HG02884 (cell line): Measurements from ENCODE around the gene ZDHHC17.
"Not testable (repeated sequence)": the region's sequence is repeated elsewhere in the genome, so short reads cannot be mapped to it uniquely, and the experiment has no call there.

Experiments used
- ATAC-seq: cut with Tn5 transposase; IDR thresholded peaks from one replicate; pipeline ENCODE4 v1.9.1; 2021; ENCODE audit warnings: mild to moderate bottlenecking, moderate library complexity; ENCODE audit not compliant: unreplicated experiment

The ZDHHC17 gene

GRCh38 chr12:76766161-76766560 lies 2.2 kb downstream of the ZDHHC17 start:
- ATAC-seq, result no peak

- no peak for ATAC-seq
These were observed 4.7 kb downstream of the ZDHHC17 start for GRCh38 chr12:76768576-76768975.

- peak; percentile 100 for ATAC-seq
These were observed 13.9 kb downstream of the ZDHHC17 start for GRCh38 chr12:76777765-76778216.

GRCh38 chr12:76778364-76778763 lies 14.4 kb downstream of the ZDHHC17 start:
- no peak for ATAC-seq

- not testable (repeated sequence) for ATAC-seq
These were observed 15.4 kb downstream of the ZDHHC17 start for GRCh38 chr12:76779310-76779709.

- ATAC-seq, result no peak
These were observed 17.4 kb downstream of the ZDHHC17 start for GRCh38 chr12:76781321-76781720.

GRCh38 chr12:76782526-76782925 lies 18.6 kb downstream of the ZDHHC17 start:
- no peak for ATAC-seq

- no peak for ATAC-seq
These were observed 20.7 kb downstream of the ZDHHC17 start for GRCh38 chr12:76784600-76785051.

- ATAC-seq, result no peak
These were observed 21.5 kb downstream of the ZDHHC17 start for GRCh38 chr12:76785407-76785806.

- ATAC-seq, result no peak
These were observed 23.1 kb downstream of the ZDHHC17 start for GRCh38 chr12:76786986-76787385.

GRCh38 chr12:76787689-76788088 lies 23.8 kb downstream of the ZDHHC17 start:
- ATAC-seq, result no peak

- ATAC-seq, result no peak
These were observed 25.6 kb downstream of the ZDHHC17 start for GRCh38 chr12:76789335-76790050.

- ATAC-seq, result no peak
These were observed 26.9 kb downstream of the ZDHHC17 start for GRCh38 chr12:76790564-76791552.

GRCh38 chr12:76792828-76793227 lies 28.9 kb downstream of the ZDHHC17 start:
- ATAC-seq, result no peak

GRCh38 chr12:76798864-76799263 lies 34.9 kb downstream of the ZDHHC17 start:
- ATAC-seq, result no peak

GRCh38 chr12:76799362-76799761 lies 35.4 kb downstream of the ZDHHC17 start:
- no peak for ATAC-seq

GRCh38 chr12:76802060-76802459 lies 38.1 kb downstream of the ZDHHC17 start:
- ATAC-seq, result no peak

- ATAC-seq, result no peak
These were observed 40.6 kb downstream of the ZDHHC17 start for GRCh38 chr12:76804435-76804976.

GRCh38 chr12:76810671-76811419 lies 46.9 kb downstream of the ZDHHC17 start:
- no peak for ATAC-seq

- ATAC-seq, result no peak
These were observed 48.1 kb downstream of the ZDHHC17 start for GRCh38 chr12:76811976-76812375.

GRCh38 chr12:76813265-76813664 lies 49.4 kb downstream of the ZDHHC17 start:
- ATAC-seq, result no peak
